HuH-7 (cell line): ENCODE data around the gene AMZ1.
A peak's percentile ranks its signal among the peaks of the same experiment; 100 is the strongest.
"Not testable (repeated sequence)": the region's sequence is repeated elsewhere in the genome, so short reads cannot be mapped to it uniquely, and the experiment has no call there.

ENCODE experiments used
- DNase-seq: peaks from one replicate; pipeline ENCODE4 v3.0.0; 2011; ENCODE audit warnings: low spot score

The AMZ1 gene

DNA sequence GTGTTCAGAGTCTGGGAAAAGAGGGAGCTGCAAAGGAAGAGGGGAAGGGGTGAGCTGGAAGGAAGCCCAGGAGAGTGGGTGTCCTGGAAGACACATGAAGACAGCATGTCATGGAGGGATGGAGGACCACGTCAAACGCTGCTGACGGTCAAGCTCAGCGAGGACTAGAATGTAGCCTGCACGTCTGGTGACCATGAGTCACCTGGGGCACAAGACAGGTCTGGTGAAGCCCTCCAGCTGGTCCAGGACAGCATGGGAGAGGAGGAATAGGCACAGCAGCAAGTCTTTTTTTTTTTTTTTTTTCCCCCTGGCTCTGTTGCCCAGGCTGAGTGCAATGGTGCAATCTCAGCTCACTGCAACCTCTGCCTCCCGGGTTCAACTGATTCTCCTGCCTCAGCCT, 19.6 kb upstream of the AMZ1 start:
- DNase-seq = no peak

DNA sequence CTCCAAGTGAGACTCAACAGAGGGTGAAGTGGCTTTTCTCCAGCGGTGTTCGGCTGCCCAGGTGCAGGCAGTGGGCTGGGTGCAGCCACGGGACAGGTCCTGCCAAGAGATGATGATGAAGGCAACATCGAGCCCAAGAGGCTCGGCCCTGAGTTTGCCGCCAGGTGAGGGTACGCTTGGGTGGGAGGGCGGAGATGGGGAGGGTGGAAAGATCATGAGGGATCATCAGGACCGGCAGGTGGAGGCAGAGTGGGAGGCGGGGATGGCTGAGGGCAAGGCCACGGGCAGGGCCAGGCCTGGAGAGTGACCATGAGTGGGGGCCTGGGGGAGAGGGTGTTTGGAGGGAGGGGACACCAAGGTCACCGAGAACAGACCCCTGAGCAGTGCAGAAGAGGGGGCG, 17.8 kb upstream of the AMZ1 start:
- DNase-seq = no peak

DNA sequence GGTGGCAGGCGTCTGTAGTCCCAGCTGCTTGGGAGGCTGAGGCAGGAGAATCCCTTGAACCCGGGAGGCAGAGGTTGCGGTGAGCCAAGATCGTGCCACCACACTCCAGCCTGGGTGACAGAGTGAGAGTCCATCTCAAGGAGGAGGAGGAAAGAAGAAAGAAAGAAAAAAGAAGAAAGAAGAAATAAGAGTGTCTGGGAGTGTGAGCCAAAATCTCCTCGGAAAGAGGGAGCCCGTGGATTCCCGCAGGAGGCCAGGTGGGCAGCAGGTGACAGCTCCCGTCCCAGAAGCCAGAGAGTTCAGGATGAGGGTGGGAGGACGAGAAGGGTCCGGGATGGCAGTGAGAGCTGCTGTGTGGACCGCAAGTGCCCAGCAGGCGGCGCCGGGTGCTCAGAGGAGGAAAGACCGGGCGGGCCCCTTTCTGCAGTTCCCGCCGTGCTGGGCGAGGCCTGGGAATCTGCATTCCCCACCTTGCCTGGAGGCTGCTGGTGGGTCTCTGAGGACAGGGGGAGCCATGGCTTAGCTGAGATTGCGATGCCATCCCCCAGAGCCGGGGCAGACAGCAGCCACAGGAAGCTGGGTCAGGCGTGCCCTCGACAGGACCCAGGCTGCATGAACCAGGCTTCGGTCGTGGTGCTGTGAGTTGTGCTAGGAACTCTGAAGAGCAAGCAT, 17.1 kb upstream of the AMZ1 start:
- peak; percentile 94 for DNase-seq

DNA sequence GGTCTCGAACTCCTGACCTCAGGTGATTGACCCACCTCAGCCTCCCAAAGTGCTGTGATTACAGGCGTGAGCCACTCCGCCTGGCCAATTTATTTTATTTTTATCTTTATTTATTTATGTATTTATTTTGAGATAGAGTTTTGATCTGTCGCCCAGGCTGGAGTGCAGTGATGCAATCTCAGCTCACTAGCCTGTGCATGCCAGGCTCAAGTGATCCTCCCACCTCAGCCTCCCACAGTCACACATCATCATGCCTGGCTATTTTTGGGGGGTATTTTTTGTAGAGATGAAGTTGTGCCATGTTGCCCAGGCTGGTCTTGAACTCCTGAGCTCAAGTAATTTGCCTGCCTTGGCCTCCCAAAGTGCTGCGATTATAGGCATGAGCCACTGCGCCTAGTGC, 14.8 kb upstream of the AMZ1 start:
- not testable (repeated sequence) for DNase-seq

GRCh38 chr7:2673934-2674333, 14.1 kb upstream of the AMZ1 start:
- no peak for DNase-seq

DNA sequence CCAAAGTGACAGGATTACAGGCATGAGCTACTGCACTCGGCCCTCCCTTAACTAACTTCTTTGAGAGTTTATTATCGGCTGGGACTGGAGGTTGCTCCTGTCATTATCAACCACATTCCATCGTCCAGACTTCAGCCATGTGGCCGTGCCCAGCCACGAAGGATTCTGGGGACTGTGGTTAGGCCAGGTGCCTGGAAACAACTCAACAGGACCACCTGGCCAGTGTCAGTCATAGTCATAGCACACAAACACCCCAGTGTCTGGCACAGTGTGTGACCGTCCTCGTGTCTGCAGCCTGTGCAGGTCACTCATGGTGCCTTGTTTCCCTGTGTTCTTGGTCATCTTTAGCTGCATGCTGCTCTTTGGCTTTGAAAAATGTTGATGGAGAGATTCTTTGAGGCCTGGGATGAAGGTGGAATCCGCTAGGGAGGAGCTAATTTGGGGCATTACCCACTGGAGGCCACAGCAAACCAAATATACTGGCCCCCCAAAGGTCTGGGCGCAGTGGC, 12.7 kb upstream of the AMZ1 start:
- no peak for DNase-seq

- DNase-seq = not testable (repeated sequence)
Observed at GRCh38 chr7:2676576-2676975, 11.4 kb upstream of the AMZ1 start.

- DNase-seq = not testable (repeated sequence)
Observed at GRCh38 chr7:2678454-2678853, 9.5 kb upstream of the AMZ1 start.

GRCh38 chr7:2679135-2680127, 8.6 kb upstream of the AMZ1 start:
- not testable (repeated sequence) for DNase-seq

DNA sequence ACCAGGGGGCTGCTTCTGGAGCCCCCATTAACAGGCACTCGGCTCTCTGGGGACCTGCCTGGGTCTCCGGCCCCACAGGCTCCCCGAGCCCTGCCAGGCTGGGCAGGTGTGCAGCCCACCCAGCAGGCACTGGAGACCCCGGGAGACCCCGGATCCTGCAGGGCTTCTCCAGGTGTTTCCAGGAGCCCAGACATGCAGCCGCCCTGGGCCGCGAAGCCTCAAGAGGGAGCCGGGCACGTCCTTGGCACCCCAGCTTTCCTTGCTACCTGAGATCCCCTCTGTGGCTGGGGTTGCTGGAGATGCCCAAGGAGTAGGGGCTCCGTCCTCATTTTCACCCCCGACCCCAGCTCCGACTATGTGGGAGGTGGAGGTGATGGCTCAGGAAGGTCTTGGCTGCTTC, 7.7 kb upstream of the AMZ1 start:
- DNase-seq = no peak

DNA sequence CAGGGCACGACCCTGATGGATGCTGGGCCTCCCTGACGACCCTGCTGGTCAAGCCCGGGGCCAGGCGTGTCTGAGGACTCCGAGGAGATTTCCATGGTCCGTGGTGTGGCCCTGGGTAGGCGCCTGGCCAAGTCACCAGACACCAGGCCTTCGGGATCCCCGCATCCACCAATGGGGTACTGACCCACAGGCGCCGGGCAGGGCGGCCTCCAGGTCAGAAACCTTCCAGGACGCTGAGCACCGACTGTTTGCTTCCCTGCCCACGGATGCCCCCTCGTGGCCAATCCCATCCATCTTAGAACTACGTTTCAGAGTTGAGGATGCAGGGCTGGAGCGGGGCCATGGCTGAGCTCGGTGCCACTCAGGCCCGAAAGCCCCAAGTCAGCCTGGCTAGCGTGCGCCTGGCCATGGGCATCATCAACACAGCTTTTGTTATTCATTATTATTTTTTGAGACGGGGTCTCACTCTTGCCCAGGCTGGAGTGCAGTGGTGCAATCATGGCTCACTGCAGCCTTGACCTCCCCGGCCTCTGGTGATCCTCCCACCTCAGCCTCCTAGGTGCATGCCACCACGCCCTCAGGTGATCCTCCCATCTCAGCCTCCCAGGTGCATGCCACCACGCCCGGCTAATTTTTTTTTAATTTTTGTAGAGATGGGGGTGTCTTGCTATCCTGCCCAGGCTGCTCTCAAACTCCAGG, 7.1 kb upstream of the AMZ1 start:
- DNase-seq = peak; percentile 98

DNA sequence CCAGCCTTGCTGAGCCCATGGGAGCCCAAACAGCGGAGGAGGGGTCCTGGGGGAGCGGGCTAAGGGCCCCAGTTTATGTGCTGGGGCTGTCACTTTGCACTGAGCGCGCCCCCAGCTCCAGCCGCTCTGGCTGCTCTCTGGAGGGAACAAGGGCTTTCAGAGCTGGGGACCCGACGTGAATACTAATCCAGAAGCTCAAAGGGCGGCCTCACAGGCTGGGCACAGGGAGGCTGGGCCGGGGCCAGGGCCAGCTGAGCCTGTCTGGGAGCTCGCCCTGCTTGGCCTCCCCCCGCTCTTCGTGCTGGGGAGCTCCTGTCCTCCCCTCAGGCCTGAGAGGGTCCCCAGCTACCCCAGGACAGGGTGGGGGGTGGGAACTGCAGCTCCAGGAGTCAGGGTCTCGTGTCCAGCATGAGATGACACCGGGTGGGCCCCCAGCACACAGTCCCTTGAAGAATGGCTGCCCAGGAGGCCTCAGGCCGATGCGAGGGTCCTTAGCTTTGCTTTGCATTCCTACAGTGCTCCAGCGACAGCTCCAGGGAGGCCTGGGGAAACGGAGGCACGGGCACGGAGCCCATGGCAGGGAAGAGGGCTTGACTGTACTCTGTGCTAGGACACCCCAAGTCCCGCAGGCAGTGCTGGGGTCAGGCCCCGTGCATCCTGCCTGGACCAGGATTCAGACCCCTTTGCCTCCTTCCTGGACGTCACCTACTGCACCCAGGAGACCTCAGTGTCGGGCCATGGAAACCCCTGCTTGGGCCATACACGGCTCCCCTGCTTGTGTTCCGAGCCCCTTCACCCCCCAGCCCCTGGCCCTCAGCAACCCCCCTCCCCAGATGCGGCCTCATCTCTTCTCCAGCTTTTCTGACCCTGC, 5.8 kb upstream of the AMZ1 start:
- DNase-seq = no peak

DNA sequence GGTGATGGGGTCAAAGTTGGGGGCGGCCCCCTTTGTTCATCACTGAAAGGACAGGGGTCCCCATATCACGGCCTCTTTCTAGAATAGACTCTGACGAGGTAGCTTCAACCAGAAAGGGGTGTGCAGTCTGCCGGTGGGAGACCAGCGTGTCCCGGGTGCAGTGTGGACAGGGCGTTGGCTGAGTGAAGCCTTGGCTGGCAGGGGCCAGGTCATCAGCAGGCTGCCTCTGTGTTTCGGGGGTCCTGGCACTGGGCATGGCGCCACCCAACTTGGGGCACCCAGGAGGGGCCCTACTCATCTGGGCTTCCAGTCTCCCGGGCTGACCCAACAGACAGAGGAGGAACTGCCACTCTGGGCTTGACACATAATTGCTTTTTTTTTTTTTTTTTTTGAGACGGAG, 3.5 kb upstream of the AMZ1 start:
- DNase-seq = no peak

DNA sequence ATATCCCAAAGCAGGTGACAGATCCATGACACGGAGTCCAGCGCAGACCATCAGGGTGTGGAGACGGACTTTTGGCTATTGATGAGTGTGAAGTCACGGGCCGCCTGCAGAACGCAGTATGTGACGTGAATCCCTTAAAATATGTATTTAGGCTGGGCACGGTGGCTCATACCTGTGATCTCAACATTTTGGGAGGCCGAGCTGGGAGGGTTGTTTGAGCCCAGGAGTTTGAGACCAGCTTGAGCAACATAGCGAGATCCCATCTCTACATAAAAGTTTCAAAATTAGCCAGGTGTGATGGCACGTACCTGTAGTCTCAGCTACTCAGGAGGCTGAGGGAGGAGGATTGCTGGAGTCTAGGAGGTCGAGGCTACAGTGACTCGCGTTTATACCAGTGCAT, 1.9 kb upstream of the AMZ1 start:
- DNase-seq = no peak

DNA sequence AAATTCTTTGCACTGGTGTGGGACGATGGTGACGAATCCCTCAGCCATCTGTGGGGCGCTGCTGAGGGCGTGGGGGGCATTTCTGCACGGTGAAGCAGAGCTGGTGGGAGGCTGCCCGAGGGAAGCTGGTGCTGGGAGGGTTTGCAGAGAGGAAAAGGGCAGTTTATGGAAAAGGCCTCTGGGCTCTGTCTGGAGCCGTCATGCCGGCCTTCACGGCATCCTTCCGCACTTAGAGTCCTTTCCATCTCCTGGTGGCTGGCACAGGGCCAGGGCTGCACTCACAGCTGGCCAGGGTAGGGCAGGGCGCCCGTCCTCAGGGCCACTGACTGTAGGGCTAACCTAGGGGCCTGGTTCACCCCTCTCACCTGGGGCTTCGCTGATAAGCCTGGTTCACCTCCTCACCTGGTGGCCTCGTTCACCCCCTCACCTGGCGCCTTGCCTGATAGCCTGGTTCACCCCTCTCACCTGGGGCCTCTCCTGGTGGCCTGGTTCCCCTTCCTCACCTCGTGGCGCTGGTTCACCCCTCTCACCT, 598 bp upstream of the AMZ1 start:
- no peak for DNase-seq

GRCh38 chr7:2688409-2689342, 674 bp downstream of the AMZ1 start:
- no peak for DNase-seq

DNA sequence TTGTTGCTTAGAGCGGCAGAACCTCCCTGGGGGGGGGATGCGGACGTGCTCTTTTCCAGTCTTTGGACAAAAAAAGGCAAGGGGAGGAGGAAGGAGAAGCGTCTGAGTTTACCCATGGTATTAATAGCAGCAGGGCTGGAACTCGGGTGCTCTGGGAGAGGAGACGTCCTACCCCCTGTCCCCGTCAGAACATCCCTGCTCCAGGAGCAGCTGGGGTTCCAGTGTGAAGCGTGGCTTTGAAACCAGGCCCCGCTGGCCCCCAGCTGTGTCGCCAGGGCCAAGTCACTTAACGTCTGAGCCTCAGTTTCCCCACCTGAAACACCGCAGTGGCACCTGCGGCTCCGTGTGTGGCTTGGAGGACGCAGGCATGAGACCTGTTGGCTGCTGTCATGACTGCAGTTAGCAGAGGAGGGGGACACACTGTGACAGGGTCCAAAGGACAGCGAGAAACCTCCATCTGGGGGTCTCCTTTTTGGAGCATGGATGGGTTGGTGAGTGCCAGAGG, 1.4 kb downstream of the AMZ1 start:
- DNase-seq = no peak

DNA sequence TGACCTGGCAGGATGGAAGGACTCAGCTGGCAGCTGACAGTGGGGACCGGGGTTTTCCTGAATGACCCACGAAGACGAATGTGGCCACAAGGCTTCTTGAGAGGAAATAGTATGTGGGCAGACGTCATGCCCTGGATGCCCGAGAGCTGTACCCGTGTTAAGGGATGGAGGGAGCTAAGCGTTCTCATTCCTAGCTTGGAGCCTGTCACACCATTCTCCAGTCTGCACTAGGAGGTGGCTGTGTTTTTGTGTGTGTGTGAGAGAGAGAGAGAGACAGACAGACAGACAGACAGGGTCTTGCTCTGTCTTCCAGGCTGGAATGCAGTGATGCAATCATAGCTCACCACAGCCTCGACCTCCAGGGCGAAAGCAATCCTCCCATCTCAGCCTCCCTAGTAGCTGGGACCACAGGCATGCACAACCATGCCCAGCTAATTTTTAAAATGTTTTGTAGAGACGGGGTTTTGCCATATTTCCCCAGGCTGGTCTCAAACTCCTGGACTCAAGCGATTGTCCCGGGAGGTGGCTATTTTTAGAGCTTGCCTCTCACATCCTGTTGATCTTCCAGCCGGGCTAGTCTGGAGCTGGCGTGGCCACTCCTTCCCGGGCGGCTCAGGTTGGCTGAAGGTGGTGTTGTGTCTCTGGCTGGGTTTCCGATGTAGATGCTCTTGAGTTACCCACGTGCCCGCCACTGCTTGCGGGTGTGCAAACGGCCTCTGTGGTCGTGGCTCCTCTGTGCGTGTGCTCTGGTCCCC, 2.1 kb downstream of the AMZ1 start:
- no peak for DNase-seq
